Omental fat pad (tissue), 4 donors: Measurements from ENCODE around the gene PARP3. TPM values are rescaled to one million over a fixed set of nuclear protein-coding genes. Genes with fewer than 3 reads are reported as not detected.
"Not testable (repeated sequence)": the region's sequence is repeated elsewhere in the genome, so short reads cannot be mapped to it uniquely, and the experiment has no call there.

Experiments used
- ATAC-seq: fragments of 150-250 bp; one replicate; pipeline ENCODE4 v1.9.1; 2016; ENCODE audit warnings: mild to moderate bottlenecking, moderate library complexity; ENCODE audit not compliant: low FRiP score
- DNase-seq: peaks from one replicate; pipeline ENCODE4 v3.0.0-alpha.2; 2019; ENCODE audit warnings: low spot score
- total RNA-seq, 4 donors: library from RNA; depleted of rRNA; stranded (reverse); fragments of >200 nt; gene quantifications; one replicate each; pipeline ENCODE4 v1.1.0, GENCODE V29; 2016
- TF ChIP-seq, protein P1 (sequence below), 3 donors: fragments of 450-650 bp; IDR thresholded peaks; one replicate each; pipeline ENCODE4 v1.5.1; 2016 to 2017; ENCODE audit warnings: antibody characterized with exemption in 3 of 3, mild to moderate bottlenecking in 3 of 3, moderate library complexity in 2 of 3

Gene PARP3
- total RNA-seq, 4 donors from 2014 or later: 19.2 to 23.9 (median 22.8) TPM

DNA sequence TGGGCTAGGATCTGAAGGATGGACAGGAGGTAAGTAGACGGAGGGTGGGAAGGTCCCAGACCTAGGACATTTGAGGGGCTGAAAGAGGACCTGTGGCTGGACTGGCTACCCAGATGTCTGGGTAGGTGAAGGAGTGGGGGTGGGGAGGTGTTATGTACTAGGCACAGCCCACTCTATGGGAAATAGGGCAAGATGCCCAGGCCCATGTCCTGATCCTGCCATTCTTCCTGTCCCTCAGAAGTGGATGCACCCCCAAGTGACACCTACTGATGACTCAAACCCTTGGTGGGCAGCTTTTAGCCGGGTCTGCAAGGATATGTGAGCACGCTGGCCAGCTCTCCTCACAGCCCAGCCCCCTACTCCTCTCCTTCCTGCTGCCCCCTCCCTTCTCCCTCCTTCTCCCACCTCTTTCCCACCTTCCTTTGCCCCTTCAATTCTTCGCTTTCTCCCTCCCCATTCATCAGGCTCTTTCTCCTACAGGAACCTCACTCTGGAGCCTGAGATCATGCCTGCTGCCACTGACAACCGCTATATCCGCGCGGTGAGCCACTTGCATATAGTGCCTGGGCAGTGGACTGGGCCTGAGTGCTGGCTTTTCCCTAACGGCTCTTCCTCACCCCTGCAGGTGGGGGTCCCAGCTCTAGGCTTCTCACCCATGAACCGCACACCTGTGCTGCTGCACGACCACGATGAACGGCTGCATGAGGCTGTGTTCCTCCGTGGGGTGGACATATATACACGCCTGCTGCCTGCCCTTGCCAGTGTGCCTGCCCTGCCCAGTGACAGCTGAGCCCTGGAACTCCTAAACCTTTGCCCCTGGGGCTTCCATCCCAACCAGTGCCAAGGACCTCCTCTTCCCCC, 46.4 kb downstream of the PARP3 start:
- TF ChIP-seq, protein P1, sequence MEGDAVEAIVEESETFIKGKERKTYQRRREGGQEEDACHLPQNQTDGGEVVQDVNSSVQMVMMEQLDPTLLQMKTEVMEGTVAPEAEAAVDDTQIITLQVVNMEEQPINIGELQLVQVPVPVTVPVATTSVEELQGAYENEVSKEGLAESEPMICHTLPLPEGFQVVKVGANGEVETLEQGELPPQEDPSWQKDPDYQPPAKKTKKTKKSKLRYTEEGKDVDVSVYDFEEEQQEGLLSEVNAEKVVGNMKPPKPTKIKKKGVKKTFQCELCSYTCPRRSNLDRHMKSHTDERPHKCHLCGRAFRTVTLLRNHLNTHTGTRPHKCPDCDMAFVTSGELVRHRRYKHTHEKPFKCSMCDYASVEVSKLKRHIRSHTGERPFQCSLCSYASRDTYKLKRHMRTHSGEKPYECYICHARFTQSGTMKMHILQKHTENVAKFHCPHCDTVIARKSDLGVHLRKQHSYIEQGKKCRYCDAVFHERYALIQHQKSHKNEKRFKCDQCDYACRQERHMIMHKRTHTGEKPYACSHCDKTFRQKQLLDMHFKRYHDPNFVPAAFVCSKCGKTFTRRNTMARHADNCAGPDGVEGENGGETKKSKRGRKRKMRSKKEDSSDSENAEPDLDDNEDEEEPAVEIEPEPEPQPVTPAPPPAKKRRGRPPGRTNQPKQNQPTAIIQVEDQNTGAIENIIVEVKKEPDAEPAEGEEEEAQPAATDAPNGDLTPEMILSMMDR (IDR thresholded peaks at IDR 0.05): no peak
- no peak for DNase-seq
- no peak for ATAC-seq

DNA sequence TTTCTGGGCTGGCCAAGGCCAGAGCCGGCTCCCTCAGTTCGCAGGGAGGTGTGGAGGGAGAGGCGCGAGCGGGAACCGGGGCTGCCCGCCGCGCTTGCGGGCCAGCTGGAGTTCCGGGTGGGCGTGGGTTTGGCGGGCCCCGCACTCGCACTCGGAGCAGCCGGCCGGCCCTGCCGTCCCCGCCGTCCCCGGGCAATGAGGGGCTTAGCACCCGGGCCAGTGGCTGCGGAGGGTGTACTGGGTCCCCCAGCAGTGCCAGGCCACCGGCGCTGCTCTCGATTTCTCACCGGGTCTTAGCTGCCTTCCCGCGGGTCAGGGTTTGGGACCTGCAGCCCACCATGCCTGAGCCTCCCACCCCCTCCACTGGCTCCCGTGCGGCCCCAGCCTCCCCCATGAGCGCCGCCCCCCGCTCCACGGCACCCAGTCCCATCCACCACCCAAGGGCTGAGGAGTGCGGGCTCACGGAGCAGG, 48.4 kb downstream of the PARP3 start:
- DNase-seq, ATAC-seq: not testable (repeated sequence)

DNA sequence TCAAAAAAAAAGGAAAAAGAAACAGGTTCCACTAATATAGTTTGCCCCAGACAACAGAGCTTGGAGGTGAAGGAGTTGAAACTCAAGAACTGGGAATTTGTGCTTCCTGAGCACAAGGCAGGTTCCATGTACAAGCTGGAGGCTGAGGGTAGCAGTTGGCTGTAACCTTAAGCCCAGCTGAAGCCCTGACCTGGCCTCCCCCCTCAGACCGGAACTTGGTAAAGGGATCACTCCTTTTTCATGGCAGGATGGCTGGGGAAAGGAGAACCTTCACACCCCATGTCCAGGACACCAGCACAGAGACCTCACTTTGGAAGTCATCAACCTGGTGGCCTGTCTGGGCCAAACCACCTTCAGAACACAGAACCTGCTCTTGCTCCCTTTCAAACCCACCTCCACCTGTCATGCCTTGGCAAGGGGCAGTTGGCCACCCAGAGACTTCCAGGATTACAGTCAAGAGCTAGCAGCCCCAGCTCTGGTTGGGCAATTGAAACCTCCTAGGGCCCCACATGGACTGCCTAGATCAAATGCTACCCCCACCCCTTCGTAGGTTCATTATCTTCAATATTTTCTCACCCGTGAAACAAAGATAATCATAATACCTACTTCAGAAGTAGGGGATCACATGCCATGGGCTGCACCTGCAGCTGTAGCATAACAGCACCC, 50.0 kb downstream of the PARP3 start:
- DNase-seq (no peak), ATAC-seq (no peak)
- TF ChIP-seq, protein P1 (IDR thresholded peaks at IDR 0.05): no peak

DNA sequence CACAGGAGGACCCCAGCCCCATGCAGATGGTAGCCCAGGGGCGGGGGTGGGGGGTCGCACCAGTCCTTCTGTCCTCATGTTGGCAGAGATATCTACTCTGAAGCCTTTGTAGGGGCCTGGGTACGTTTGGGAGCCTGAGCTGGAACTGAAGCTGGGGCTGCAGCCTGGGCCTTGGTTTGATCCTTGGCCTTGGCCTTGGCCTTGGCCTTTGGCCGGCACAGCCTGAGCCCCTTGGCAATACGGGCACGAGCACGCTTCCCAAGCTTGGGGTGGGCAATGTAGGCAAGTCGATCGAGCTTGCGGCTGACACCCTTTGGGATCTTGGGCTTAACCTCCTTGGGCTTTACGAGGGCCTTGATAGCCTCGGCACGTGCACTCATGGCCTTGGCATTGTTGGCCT, 51.5 kb downstream of the PARP3 start:
- not testable (repeated sequence) for DNase-seq, ATAC-seq

DNA sequence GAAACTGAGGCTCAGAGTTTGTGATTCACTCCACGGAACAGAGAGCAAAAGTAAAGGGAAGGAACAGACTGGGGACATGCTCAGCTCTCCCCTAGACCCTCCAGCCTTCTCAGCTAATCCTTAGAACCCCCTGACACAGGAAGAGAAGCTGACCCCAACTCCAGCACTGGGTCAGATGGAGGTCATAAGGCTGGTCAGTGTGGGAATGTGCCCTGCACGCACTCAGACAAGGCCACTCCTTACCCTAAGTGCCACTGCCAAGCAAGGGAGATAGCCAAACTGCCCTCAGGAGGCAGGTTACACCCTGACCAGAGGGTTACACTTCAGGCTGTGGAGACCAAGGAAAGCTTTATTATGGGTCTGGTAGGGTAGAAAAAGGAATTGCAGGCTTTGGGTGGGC, 52.4 kb downstream of the PARP3 start:
- TF ChIP-seq, protein P1 (IDR thresholded peaks at IDR 0.05): no peak
- DNase-seq (no peak), ATAC-seq (no peak)

DNA sequence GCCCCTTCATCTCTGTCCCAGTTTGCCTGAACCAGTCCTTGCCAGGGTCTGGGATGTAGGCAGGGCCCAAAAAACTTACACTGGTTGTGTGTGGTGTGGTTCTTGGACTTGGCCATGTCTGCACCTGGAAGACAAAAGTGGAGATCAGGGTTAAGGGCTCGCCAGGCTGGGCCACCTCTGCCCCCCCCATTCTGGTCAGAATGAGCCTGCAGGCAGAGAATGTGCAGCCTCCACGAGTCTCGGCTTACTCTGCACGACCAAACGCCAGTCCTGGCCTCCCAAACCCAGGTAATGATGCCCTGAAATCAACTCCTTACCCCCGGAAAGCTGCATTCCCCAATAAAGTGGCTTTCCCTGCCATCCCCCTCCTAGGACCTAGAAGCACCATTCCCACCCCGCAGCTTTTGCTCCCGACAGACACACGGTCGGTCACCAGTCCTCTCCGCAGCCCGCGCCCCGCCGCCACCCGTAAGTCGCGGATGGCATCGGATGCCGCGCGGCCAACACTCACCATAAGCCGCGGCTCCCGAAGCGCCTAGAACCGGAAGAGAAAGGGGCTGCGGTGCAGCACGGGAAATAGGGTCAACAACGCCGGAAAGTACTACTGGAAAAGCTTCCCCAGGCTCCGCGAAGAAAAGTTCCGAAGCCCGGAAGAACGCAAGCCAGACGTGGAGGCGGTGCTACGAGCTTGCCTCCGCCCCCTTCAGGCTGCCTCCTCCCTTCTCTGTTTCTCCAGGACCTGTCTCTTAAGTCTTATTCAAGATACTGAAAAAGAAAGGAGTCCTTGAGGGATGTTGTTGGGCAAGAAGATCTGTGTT, 53.4 kb downstream of the PARP3 start, which contains the start of gene RPL29:
Gene RPL29 (minus strand): TSS at position 550 of the 818 bp plus-strand sequence. CDS start 434 bp downstream, at position 116.
- peak; percentile 51 for DNase-seq
- TF ChIP-seq, protein P1 (IDR thresholded peaks at IDR 0.05): no peak
- ATAC-seq: peak; percentile 97

DNA sequence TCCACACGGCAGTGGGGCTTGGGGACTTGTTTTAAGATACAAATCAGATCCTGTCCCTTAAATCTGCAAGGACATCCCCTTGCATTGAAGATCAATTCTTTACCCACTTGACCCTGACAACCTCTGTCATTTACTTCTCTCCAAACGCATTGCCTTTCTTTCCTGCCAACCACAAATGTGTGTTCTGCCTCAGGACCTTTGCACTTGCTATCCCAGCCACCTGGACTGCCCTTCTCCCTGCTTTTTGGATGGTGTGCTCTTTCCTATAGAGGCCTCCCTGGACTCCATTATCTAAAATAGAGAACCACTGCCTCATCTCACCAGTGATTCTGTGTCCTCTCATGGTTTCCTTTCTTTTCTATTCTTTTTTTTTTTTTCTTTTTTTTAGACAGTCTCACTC, 55.0 kb downstream of the PARP3 start:
- no peak for ATAC-seq
- TF ChIP-seq, protein P1 (IDR thresholded peaks at IDR 0.05): no peak

More for the DNA sequence above, 55.0 kb downstream of the PARP3 start:
- DNase-seq: no peak
